Subcutaneous adipose tissue (tissue), 4 donors: ENCODE data around the gene SPARC. TPM values are rescaled to one million over a fixed set of nuclear protein-coding genes. Genes with fewer than 3 reads are reported as not detected.

ENCODE experiments used
- total RNA-seq, 4 donors: library from RNA; depleted of rRNA; stranded (reverse); fragments of >200 nt; gene quantifications; one replicate each; pipeline ENCODE4 v1.1.0, GENCODE V29; 2016
- TF ChIP-seq, protein P1 (sequence below): fragments of 450-650 bp; IDR thresholded peaks from one replicate; pipeline ENCODE4 v1.5.1; 2016; ENCODE audit warnings: low read depth, mild to moderate bottlenecking, control low read depth, antibody characterized with exemption, moderate library complexity

SPARC gene
- total RNA-seq, 4 donors from 2014 or later = 792 to 1,545 (median 1,187) TPM

DNA sequence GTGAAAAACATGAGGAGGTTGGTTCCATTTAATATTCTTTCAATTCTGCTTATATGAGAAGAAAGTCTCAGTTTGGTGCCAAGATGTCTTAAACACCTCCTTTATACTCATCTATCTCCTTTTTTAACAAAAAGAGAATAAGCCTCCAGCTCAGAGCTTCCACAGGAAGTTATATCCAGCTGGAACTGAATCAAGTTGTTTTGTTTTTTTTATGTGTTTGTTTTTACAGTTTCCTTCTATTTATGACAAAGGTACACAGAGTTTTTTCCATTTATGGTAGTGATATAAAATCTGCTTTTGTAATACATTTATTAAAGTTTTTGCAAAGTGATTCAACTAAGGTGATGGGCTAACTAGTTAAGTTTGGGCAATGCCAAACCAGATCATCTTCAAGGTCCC, 10.4 kb downstream of the SPARC start:
- TF ChIP-seq, protein P1, sequence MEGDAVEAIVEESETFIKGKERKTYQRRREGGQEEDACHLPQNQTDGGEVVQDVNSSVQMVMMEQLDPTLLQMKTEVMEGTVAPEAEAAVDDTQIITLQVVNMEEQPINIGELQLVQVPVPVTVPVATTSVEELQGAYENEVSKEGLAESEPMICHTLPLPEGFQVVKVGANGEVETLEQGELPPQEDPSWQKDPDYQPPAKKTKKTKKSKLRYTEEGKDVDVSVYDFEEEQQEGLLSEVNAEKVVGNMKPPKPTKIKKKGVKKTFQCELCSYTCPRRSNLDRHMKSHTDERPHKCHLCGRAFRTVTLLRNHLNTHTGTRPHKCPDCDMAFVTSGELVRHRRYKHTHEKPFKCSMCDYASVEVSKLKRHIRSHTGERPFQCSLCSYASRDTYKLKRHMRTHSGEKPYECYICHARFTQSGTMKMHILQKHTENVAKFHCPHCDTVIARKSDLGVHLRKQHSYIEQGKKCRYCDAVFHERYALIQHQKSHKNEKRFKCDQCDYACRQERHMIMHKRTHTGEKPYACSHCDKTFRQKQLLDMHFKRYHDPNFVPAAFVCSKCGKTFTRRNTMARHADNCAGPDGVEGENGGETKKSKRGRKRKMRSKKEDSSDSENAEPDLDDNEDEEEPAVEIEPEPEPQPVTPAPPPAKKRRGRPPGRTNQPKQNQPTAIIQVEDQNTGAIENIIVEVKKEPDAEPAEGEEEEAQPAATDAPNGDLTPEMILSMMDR = no peak

DNA sequence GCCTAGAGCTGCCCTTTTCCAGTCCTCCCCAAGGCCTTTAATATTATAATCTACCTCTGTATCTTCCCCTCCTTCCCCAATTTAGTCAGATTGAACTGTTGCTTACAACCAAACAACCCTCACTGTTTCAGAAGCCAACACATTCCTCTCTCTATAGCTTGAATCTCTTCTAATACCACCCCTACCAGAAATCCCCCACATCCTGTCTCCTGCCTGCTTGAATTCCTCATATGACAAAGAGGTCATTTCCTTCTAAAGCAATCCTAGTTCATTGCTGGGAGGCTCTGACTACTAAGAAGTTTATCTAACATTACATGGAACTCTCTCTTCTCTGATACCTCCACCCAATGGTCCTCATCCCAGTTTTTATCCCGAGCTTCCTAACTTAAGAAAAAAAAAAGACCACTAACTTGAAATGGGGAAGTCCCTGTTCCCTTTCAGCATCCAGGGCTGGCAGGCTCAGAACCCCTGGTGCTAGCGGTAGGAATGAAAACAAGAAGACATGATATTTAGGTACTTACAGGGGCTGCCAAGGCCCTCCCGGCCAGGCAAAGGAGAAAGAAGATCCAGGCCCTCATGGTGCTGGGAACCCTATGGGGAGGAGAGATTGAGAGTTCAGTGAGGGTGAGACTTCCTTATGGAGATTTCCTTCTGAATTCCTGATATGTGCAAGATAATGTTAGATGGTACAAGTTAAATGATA, 11.0 kb downstream of the SPARC start:
- TF ChIP-seq, protein P1 = no peak

DNA sequence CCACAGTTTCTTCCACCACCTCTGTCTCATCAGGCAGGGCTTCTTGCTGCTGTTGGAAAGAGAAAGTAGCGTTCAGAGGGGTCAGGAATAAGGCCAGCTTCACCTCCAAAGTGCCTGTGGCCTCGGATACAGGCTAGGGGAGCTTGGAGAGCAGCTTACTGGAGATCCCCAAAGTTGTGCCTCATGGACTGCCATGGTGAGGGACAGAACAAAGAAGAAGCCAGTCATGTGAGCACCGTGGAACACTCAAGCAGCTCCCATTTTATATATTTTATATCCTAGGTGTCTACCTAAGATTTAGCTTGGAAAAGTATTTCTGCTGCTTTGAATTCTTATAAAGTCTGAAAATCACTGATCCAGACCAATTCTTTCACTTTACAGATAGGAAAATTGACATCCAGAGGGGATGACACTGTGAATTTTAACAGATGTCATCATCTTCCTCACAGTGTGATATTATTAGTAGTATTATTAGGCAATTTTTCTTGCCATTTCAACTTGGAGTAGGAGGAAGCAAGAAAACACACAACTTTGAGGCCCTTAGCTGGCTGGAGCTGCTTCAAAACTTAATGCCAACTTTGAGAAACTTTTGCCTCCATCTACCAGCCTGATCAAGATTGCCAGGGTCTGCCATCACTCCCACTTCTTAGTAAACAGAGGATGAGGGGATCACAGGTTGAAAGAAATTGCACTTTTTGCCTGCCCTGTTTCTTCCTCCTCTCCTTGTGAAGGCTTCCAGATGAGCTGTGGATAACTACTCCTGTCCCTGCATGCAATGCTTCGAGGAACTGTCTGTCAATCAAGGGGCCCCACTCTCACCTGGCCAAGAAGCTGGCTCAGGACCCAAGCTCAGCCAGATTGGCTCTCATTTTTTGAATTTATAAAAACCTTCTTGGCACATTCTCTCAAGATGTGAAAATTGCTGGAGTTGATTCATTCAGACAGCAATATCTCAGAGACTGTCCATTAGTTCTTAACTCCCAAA, 11.8 kb downstream of the SPARC start:
- TF ChIP-seq, protein P1 = no peak

DNA sequence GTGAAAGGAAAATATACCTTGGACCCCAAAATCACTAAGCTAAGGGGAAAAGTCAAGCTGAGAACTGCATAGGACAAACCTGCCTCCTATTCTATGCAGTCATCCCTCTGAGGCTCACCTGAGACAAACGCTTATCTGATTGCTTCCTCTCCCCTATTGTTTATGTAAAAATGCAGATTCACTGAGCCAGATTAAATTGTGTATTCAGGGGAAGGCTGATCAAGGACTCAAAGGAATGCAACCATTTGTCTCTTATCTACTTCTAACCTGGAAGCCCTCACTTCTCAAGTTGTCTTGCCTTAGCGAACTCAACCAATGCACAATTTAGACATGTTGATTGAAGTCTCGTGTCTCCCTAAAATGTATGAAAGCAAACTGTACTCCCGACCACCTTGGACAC, 13.3 kb downstream of the SPARC start:
- TF ChIP-seq, protein P1 = no peak

DNA sequence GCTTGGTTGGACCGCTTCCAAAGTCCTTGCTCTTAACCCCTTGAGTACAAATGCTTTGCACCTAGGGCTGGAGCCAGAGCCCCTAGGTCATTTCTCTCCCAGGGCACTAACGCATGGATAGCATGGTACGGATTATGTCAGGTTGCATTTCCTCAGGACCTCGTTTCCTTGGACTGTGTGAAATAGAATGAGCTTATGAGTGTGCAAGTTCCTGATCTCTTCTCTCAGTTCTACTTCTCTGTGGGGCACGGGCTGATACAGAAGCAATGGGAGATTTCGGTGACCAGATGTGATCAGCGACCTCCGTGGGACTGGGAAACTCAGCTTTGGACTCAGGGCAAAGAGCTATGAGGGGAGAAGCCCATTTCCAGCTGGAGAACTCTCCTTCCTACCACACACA, 14.2 kb downstream of the SPARC start:
- TF ChIP-seq, protein P1 = no peak

DNA sequence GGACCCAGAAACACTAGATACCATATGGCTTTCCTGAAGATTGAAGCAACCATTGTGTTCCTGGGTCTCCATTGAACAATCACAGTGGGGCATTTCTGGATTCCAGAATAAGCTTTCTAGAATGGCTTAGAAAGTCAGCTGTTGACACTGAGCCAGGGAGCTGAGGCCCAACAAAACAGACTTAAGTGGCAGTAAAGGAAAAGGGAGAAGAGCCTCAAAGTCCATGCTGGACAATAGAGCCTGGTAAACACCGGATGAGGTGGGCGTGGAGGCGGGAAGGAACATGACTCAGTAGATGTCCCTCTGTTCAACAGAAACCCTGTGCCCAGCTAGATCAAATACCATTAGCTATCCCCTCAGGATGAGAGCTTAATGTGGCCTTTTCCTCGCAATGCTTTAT, 14.8 kb downstream of the SPARC start:
- TF ChIP-seq, protein P1 = no peak
